ENCODE results near the gene EPB41L2.

Gene EPB41L2

DNA sequence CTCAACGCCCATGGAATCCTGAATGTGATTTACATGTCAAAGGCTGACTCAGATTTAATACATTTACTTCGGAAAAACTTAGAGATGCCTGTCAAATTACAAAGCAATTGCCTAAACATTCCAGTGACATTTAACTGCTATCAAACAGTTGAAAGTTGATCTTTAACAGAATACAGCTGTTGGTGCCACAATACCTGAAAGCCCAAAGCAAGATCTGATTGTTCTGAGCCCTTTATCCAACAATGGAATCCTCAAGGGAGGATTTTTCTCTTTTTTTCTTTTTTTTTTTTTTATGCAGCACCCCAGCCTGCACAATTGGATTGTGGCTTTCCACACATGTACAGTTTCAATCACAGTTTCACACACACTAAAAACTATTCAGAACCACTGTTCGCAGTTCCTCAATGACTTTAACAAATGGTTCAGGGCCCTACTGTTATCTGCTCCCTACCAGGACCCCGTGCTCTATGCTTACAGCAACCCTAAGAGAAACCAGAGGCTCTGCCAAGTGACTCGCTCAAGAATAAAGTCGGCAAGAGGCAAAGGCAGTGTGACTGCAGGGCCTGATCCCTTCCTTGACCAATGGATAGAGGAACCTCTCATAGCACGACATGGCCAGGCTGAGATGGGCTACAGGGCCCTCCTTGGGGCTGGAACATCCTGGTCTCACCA, 33.3 kb downstream of the EPB41L2 start:
- H3K9ac ChIP-seq (ENCODE audit: low read depth, low read length): no peak overlapping the region
- no peaks in the 10 kb centered on the region for H3K36me3 ChIP-seq (ENCODE audit: control insufficient read depth, insufficient read depth, low read length)
- H3K27me3 ChIP-seq (ENCODE audit: control insufficient read depth, insufficient read depth, low read length): no peaks in the 10 kb centered on the region
- H3K9me3 ChIP-seq (ENCODE audit: control insufficient read depth, insufficient read depth, low read length): no peaks in the 10 kb centered on the region
- H3K4me1 ChIP-seq (ENCODE audit: control insufficient read depth, insufficient read depth, low read length): peaks cover 5% of the 10 kb centered on the region
- no peak overlapping the region for H3K4me3 ChIP-seq (ENCODE audit: low read depth, low read length)

- no peak overlapping the region for H3K9ac ChIP-seq (ENCODE audit: low read depth, low read length)
- no peak overlapping the region for H3K4me3 ChIP-seq (ENCODE audit: low read depth, low read length)
- no peaks in the 10 kb centered on the region for H3K9me3 ChIP-seq (ENCODE audit: control insufficient read depth, insufficient read depth, low read length)
- H3K27me3 ChIP-seq (ENCODE audit: control insufficient read depth, insufficient read depth, low read length): no peaks in the 10 kb centered on the region
- peaks cover 5% of the 10 kb centered on the region for H3K4me1 ChIP-seq (ENCODE audit: control insufficient read depth, insufficient read depth, low read length)
- H3K36me3 ChIP-seq (ENCODE audit: control insufficient read depth, insufficient read depth, low read length): no peaks in the 10 kb centered on the region
Observed at GRCh38 chr6:131027326-131027725, 35.7 kb downstream of the EPB41L2 start.

DNA sequence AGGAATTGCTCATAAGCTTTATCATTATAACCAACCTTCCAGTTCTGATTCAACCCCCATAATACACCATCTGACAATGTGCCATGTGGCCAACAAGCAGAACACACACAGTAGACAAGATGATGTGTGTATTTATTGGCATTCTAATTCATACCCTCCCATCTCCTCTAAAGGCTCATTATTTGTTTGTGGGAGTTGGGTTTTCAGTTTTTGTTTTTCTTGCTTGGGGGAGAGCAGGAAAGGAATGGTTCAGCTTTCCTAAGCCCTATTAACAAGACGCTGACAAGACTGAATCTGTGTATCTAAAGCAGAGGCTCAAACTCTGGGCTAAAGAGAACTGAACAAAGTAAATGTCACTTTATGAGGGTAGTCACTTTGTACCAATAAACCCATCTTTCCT, 36.8 kb downstream of the EPB41L2 start:
- Histone ChIP-seq H3K4me3 (ENCODE audit: low read depth, low read length) (no peak overlapping the region), H3K9me3 (ENCODE audit: control insufficient read depth, insufficient read depth, low read length) (no peaks in the 10 kb centered on the region), H3K4me1 (ENCODE audit: control insufficient read depth, insufficient read depth, low read length) (peaks cover 5% of the 10 kb centered on the region), H3K27me3 (ENCODE audit: control insufficient read depth, insufficient read depth, low read length) (no peaks in the 10 kb centered on the region), H3K9ac (ENCODE audit: low read depth, low read length) (no peak overlapping the region), H3K36me3 (ENCODE audit: control insufficient read depth, insufficient read depth, low read length) (no peaks in the 10 kb centered on the region)

DNA sequence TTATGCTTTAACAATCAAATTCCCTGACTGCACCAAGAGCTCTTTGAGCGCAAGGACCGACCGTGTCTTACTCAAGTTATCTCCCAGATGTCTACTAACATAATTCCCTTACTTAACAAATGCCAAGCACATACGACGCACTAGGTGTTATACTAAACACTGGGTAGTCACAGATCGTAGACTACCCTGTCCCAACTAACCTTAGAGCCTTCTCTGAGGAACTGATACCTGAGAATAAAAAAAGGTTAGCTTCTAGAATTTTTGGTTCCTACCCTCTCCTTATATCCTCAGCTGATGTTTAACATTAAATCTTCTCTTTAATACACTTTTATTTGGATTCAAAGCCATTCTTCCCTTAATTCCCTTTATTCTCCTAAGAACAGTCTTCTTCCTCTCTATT, 38.5 kb downstream of the EPB41L2 start:
- Histone ChIP-seq H3K9ac (ENCODE audit: low read depth, low read length) (no peak overlapping the region), H3K9me3 (ENCODE audit: control insufficient read depth, insufficient read depth, low read length) (no peaks in the 10 kb centered on the region), H3K4me1 (ENCODE audit: control insufficient read depth, insufficient read depth, low read length) (peaks cover under 1% of the 10 kb centered on the region), H3K4me3 (ENCODE audit: low read depth, low read length) (no peak overlapping the region), H3K36me3 (ENCODE audit: control insufficient read depth, insufficient read depth, low read length) (no peaks in the 10 kb centered on the region), H3K27me3 (ENCODE audit: control insufficient read depth, insufficient read depth, low read length) (no peaks in the 10 kb centered on the region)

DNA sequence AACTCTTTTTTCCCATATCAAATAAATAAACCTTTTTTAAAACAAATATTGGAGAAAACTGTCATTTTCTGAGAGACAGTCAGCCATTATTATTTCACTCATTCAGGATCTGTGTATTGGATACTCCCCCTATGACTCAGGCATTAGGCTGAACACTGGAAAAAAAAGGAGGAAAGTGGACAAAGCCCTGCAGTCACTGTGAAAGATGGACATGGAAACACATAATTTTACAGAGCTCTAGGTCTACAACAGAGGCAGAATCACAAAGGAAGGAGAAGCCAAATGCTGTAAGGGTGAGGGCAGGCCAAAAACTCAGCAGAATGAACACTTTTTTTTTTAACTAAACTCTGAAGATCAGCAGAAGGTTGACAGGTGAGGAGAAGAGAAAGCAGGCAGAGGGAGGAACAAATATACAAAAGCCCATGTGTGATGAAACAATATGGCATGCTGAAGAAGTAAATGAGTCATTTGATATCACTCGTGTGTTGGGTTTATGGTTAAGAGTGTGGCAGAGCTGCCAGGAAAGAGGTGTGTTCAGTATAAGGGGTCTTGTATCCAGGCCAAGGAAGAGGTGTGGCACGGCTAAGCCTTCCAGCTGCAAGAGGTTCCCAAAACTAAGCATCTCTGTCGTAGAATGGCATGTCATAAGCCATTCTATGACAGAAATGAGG, 39.1 kb downstream of the EPB41L2 start:
- Histone ChIP-seq H3K9me3 (ENCODE audit: control insufficient read depth, insufficient read depth, low read length) (no peaks in the 10 kb centered on the region), H3K9ac (ENCODE audit: low read depth, low read length) (no peak overlapping the region), H3K4me3 (ENCODE audit: low read depth, low read length) (no peak overlapping the region), H3K27me3 (ENCODE audit: control insufficient read depth, insufficient read depth, low read length) (no peaks in the 10 kb centered on the region), H3K36me3 (ENCODE audit: control insufficient read depth, insufficient read depth, low read length) (no peaks in the 10 kb centered on the region), H3K4me1 (ENCODE audit: control insufficient read depth, insufficient read depth, low read length) (no peaks in the 10 kb centered on the region)

DNA sequence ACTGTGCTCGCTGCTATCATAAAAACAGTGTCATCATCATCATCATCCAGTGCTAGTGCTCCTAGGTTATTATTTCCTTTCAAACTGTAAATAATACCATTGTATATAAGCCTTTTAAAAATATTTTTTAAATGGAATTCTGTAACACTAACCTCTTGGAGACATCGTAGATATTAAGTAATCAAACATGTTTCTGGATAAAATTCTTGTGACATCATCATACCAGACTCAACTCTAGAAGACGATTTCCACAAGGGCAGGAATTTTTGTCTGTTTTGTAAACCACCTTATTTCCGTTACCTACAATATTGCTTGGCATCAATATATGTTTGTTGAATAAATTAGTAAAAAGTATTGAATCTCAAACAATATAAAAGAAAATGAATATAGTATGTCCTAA, 40.4 kb downstream of the EPB41L2 start:
- Histone ChIP-seq H3K9me3 (ENCODE audit: control insufficient read depth, insufficient read depth, low read length) (no peaks in the 10 kb centered on the region), H3K36me3 (ENCODE audit: control insufficient read depth, insufficient read depth, low read length) (no peaks in the 10 kb centered on the region), H3K4me1 (ENCODE audit: control insufficient read depth, insufficient read depth, low read length) (no peaks in the 10 kb centered on the region), H3K9ac (ENCODE audit: low read depth, low read length) (no peak overlapping the region), H3K4me3 (ENCODE audit: low read depth, low read length) (no peak overlapping the region), H3K27me3 (ENCODE audit: control insufficient read depth, insufficient read depth, low read length) (no peaks in the 10 kb centered on the region)

GRCh38 chr6:131017962-131018361, 45.1 kb downstream of the EPB41L2 start:
- Histone ChIP-seq H3K36me3 (ENCODE audit: control insufficient read depth, insufficient read depth, low read length) (no peaks in the 10 kb centered on the region), H3K9me3 (ENCODE audit: control insufficient read depth, insufficient read depth, low read length) (no peaks in the 10 kb centered on the region), H3K9ac (ENCODE audit: low read depth, low read length) (no peak overlapping the region), H3K4me3 (ENCODE audit: low read depth, low read length) (no peak overlapping the region), H3K27me3 (ENCODE audit: control insufficient read depth, insufficient read depth, low read length) (no peaks in the 10 kb centered on the region), H3K4me1 (ENCODE audit: control insufficient read depth, insufficient read depth, low read length) (peaks cover 8% of the 10 kb centered on the region)

GRCh38 chr6:131015630-131016263, 47.3 kb downstream of the EPB41L2 start:
- no peaks in the 10 kb centered on the region for H3K27me3 ChIP-seq (ENCODE audit: control insufficient read depth, insufficient read depth, low read length)
- no peak overlapping the region for H3K4me3 ChIP-seq (ENCODE audit: low read depth, low read length)
- H3K4me1 ChIP-seq (ENCODE audit: control insufficient read depth, insufficient read depth, low read length): peaks cover 8% of the 10 kb centered on the region
- no peak overlapping the region for H3K9ac ChIP-seq (ENCODE audit: low read depth, low read length)
- H3K36me3 ChIP-seq (ENCODE audit: control insufficient read depth, insufficient read depth, low read length): no peaks in the 10 kb centered on the region
- no peaks in the 10 kb centered on the region for H3K9me3 ChIP-seq (ENCODE audit: control insufficient read depth, insufficient read depth, low read length)

DNA sequence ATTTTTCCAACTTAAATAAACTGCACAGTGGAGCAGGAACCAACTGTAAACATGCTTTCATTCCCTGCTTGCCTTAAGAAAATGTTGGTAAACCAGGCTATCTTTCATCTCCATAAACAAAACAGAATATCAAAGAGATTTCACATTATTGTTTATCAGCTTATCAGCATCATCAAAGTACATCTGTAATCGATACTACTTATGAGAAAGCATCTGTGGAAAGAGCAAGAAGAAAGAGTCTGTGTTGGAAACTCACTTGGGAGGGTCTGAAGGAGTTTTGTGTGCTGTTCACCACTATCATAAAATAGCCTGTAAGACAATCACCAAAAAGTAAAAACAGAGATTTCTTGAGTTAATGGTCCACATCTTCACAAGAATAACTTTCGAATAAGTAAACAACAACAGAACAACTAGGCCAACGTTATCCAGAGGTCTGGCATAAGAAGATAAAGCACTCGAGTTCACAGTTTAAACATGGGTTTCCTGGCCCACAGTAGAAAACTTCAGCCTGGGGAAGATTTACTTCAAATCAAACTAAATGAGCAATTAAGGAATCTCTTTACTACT, 47.9 kb downstream of the EPB41L2 start:
- Histone ChIP-seq H3K9ac (ENCODE audit: low read depth, low read length) (no peak overlapping the region), H3K36me3 (ENCODE audit: control insufficient read depth, insufficient read depth, low read length) (no peaks in the 10 kb centered on the region), H3K9me3 (ENCODE audit: control insufficient read depth, insufficient read depth, low read length) (no peaks in the 10 kb centered on the region), H3K4me3 (ENCODE audit: low read depth, low read length) (no peak overlapping the region), H3K4me1 (ENCODE audit: control insufficient read depth, insufficient read depth, low read length) (peaks cover 8% of the 10 kb centered on the region), H3K27me3 (ENCODE audit: control insufficient read depth, insufficient read depth, low read length) (no peaks in the 10 kb centered on the region)

DNA sequence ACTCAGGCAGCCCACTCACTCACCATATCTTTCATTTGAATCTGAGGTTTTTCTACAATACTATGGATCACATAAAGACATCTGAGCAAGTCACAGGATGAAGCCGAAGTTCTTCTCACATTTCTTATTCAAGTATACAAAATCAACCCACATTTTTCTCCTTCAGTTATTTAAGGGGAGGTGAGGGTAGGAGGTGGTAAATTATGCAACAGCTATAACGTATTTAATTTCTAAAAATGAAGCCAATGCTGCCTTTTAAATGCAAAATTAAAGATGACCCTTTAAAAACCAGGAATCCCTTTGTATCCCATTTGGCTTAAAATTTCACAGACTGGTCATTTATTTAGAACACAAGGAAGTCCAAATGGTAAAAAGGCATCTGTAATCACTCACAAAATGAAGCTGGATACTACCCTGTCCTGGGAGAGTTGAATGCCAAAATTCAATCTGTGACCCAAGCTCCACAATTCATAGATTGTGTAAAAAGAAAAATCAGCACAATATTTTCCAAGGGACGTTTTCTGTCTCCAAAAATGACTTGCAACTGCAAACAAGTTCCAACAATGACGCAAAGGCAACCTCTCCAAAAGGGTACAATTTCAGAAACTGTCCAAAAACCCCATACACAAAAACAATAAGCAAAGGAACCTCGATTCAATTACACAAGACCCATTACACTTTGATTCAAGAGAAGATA, 48.8 kb downstream of the EPB41L2 start:
- no peaks in the 10 kb centered on the region for H3K9me3 ChIP-seq (ENCODE audit: control insufficient read depth, insufficient read depth, low read length)
- no peak overlapping the region for H3K4me3 ChIP-seq (ENCODE audit: low read depth, low read length)
- H3K36me3 ChIP-seq (ENCODE audit: control insufficient read depth, insufficient read depth, low read length): no peaks in the 10 kb centered on the region
- H3K27me3 ChIP-seq (ENCODE audit: control insufficient read depth, insufficient read depth, low read length): no peaks in the 10 kb centered on the region
- peaks cover 8% of the 10 kb centered on the region for H3K4me1 ChIP-seq (ENCODE audit: control insufficient read depth, insufficient read depth, low read length)
- H3K9ac ChIP-seq (ENCODE audit: low read depth, low read length): no peak overlapping the region

GRCh38 chr6:131013495-131013894, 49.5 kb downstream of the EPB41L2 start:
- Histone ChIP-seq H3K9ac (ENCODE audit: low read depth, low read length) (no peak overlapping the region), H3K36me3 (ENCODE audit: control insufficient read depth, insufficient read depth, low read length) (no peaks in the 10 kb centered on the region), H3K4me3 (ENCODE audit: low read depth, low read length) (no peak overlapping the region), H3K4me1 (ENCODE audit: control insufficient read depth, insufficient read depth, low read length) (peaks cover 8% of the 10 kb centered on the region), H3K27me3 (ENCODE audit: control insufficient read depth, insufficient read depth, low read length) (no peaks in the 10 kb centered on the region), H3K9me3 (ENCODE audit: control insufficient read depth, insufficient read depth, low read length) (no peaks in the 10 kb centered on the region)
